ENCODE measurements around the gene HES4. TPM values are rescaled to one million over a fixed set of nuclear protein-coding genes. Genes with fewer than 3 reads are reported as not detected.

HES4 gene
- total RNA-seq, 1 donor from 2014 or later = 7.3 TPM

DNA sequence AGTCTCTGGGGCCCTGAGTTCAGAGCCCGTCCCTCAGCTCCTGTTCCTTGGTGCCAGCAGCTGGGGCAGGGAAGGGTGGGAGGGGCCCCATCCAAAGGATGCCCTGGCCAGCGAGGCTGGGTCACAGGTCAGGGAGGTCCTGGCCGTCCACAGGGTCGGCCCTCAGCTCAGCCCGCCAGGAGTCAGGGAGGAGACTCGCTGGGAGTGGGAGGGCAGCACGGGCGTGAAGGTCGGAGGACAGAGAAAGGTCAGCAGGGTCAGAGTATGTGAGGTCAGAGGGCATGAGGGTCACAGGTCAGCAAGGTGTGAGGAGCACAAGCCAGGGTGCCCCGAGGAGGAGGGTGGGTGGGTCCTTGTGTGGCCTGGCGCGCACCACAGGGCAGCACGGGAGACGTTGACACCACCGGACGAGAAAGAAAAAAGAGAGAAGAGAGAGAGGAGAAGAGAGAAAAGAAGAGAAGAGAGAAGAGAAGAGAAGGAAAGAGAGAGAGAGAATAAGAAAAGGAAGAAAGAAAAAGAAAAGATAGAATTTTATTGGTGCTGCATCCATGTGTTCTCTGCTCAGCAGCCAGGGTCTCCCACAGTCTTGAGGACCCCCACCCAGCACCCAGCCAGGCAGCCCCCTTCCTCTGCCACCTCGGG is 25.1 kb downstream of the HES4 start:
- Histone ChIP-seq H3K27me3 (ENCODE audit: control insufficient read depth in 3 of 3, insufficient read depth in 3 of 3, low read length in 3 of 3) (peaks cover 18 to 43% (median 31%) of the 10 kb centered on the region in 3 donors), H3K27ac (ENCODE audit: low read depth, low read length) (no peak overlapping the region), H3K4me3 (ENCODE audit: low read length in 3 of 3) (no peak overlapping the region), H3K36me3 (ENCODE audit: control insufficient read depth in 3 of 3, insufficient read depth in 3 of 3, low read length in 3 of 3) (peaks cover 3 to 18% (median 4%) of the 10 kb centered on the region in 3 donors), H3K4me1 (ENCODE audit: control insufficient read depth in 3 of 3, insufficient read depth in 3 of 3, low read length in 3 of 3) (peaks cover 15 to 53% (median 31%) of the 10 kb centered on the region in 3 donors), H3K9me3 (ENCODE audit: control insufficient read depth in 3 of 3, low read length in 3 of 3) (no peaks in the 10 kb centered on the region), H3K9ac (ENCODE audit: low read depth in 1 of 3, low read length in 3 of 3) (no peak overlapping the region)

- H3K4me1 ChIP-seq (ENCODE audit: control insufficient read depth in 3 of 3, insufficient read depth in 3 of 3, low read length in 3 of 3) = peaks cover 9 to 48% (median 31%) of the 10 kb centered on the region in 3 donors
- H3K4me3 ChIP-seq (ENCODE audit: low read length in 3 of 3) = no peak overlapping the region
- H3K9ac ChIP-seq (ENCODE audit: low read depth in 1 of 3, low read length in 3 of 3) = no peak overlapping the region
- H3K27ac ChIP-seq (ENCODE audit: low read depth, low read length) = no peak overlapping the region
- no peaks in the 10 kb centered on the region for H3K9me3 ChIP-seq (ENCODE audit: control insufficient read depth in 3 of 3, low read length in 3 of 3)
- H3K27me3 ChIP-seq (ENCODE audit: control insufficient read depth in 3 of 3, insufficient read depth in 3 of 3, low read length in 3 of 3) = peaks cover 24 to 49% (median 37%) of the 10 kb centered on the region in 3 donors
- peaks cover 0 to 13% (median 0%) of the 10 kb centered on the region in 3 donors for H3K36me3 ChIP-seq (ENCODE audit: control insufficient read depth in 3 of 3, insufficient read depth in 3 of 3, low read length in 3 of 3)
Measured at GRCh38 chr1:974293-974640, 25.6 kb downstream of the HES4 start.

DNA sequence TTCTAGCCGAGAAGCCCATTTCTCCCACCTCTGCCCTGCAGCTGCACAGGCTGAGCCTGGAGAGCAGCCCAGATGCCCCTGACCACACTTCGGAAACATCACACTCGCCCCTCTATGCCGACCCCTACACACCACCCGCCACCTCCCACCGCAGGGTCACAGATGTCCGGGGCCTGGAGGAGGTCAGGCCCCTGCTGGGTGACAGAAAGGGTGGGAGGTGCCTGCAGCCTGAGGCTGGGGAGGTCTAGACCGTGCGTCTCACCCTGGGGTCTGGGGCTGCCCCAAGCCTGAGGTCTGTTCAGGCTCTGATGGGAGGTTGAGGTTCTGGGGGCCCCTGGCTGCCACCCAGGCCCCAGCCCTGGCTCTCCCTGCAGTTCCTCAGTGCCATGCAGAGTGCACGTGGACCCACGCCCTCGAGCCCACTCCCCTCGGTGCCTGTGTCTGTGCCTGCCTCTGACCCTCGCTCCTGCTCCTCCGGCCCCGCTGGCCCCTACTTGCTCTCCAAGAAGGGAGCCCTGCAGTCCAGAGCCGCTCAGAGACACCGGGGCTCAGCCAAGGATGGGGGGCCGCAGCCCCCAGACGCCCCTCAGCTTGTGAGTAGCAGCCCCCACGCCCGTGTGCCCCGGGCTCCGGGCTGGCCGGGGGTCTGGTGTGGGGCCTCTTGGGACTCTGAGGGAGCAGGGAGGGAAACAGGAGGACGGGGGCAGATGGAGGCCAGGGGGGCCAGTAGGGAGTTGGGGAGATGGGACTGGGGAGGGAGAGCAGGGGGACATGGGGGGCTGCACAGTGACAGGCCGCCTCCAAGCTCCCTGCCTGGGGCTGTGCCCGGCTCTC is 26.2 kb downstream of the HES4 start:
- Histone ChIP-seq H3K4me1 (ENCODE audit: control insufficient read depth in 3 of 3, insufficient read depth in 3 of 3, low read length in 3 of 3) (peaks cover 5 to 42% (median 31%) of the 10 kb centered on the region in 3 donors), H3K27ac (ENCODE audit: low read depth, low read length) (no peak overlapping the region), H3K4me3 (ENCODE audit: low read length in 3 of 3) (no peak overlapping the region), H3K36me3 (ENCODE audit: control insufficient read depth in 3 of 3, insufficient read depth in 3 of 3, low read length in 3 of 3) (peaks cover 0 to 7% (median 0%) of the 10 kb centered on the region in 3 donors), H3K9me3 (ENCODE audit: control insufficient read depth in 3 of 3, low read length in 3 of 3) (no peaks in the 10 kb centered on the region), H3K27me3 (ENCODE audit: control insufficient read depth in 3 of 3, insufficient read depth in 3 of 3, low read length in 3 of 3) (peaks cover 30 to 51% (median 43%) of the 10 kb centered on the region in 3 donors), H3K9ac (ENCODE audit: low read depth in 1 of 3, low read length in 3 of 3) (peak overlapping the region; percentile 6 to 70 (median 43))

DNA sequence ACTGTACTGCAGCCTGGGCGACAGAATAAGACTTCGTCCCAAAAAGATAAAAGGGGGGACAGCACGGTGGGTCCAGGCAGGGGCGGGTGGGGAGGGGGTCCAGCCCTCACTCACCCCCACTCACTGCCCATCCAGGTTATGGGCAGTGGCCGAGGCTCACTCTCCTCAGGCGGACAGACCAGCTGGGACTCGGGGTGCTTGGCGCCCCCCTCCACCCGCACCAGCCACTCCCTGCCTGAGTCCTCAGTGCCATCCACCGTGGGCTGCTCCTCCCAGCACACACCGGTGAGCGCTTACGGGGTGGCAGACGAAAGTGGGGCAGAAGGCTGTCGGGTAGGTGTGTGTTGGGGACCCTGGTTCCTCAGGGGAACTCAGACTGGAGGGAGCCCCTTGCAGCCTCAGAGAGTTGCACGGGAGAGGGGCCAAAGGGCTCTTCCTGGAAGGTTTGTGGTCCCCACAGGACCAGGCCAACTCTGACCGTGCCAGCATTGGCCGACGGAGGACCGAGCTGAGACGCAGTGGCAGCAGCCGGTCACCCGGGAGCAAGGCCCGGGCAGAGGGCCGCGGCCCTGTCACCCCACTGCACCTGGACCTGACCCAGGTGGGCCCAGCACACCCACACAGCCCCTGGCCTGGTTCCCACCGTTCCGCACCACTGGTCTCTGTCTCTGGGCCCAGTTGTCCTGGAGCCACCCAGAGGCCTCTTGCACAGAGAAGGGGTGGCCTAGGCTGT is 27.0 kb downstream of the HES4 start:
- Histone ChIP-seq H3K9ac (ENCODE audit: low read depth in 1 of 3, low read length in 3 of 3) (peak overlapping the region; percentile 6 to 70 (median 43)), H3K36me3 (ENCODE audit: control insufficient read depth in 3 of 3, insufficient read depth in 3 of 3, low read length in 3 of 3) (no peaks in the 10 kb centered on the region), H3K9me3 (ENCODE audit: control insufficient read depth in 3 of 3, low read length in 3 of 3) (no peaks in the 10 kb centered on the region), H3K4me3 (ENCODE audit: low read length in 3 of 3) (peak overlapping the region in 1 of 3 donors; percentile 29), H3K27ac (ENCODE audit: low read depth, low read length) (no peak overlapping the region), H3K27me3 (ENCODE audit: control insufficient read depth in 3 of 3, insufficient read depth in 3 of 3, low read length in 3 of 3) (peaks cover 37 to 54% (median 51%) of the 10 kb centered on the region in 3 donors), H3K4me1 (ENCODE audit: control insufficient read depth in 3 of 3, insufficient read depth in 3 of 3, low read length in 3 of 3) (peaks cover 0 to 34% (median 30%) of the 10 kb centered on the region in 3 donors)

DNA sequence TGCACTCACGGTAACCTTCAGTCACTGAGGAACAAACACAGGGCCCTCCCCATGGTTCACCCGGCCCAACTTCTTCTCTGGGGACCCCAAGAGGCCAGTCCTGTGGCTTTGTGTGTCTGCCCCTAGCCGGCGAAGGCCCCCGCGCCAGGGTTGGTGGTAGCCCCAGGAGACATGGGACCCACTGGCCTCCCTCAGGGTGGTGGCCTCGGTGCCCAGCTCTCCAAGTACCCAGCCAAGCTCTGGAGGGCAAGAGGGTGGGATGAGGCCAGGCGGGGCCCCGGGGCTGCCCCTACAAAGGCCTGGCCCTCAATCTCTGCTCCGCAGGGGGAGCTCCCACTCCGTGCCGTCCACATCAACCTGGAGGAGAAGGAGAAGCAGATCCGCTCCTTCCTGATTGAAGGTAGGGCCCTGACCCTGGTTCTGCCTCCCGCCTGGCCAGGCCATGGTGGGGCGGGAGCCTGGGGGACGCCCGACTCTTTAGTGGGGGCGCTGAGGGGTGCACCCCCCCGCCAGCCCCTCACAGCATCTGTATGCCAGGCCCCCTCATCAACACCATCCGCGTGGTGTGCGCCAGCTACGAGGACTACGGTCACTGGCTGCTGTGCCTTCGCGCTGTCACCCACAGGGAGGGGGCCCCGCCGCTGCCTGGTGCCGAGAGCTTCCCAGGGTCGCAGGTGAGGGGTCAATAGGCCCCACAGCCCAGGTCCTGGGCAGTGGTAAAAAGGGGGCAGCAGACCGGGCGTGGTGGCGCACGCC is 28.0 kb downstream of the HES4 start:
- Histone ChIP-seq H3K9ac (ENCODE audit: low read depth in 1 of 3, low read length in 3 of 3) (peak overlapping the region in 1 of 3 donors; percentile 33), H3K27me3 (ENCODE audit: control insufficient read depth in 3 of 3, insufficient read depth in 3 of 3, low read length in 3 of 3) (peaks cover 45 to 63% (median 59%) of the 10 kb centered on the region in 3 donors), H3K9me3 (ENCODE audit: control insufficient read depth in 3 of 3, low read length in 3 of 3) (no peaks in the 10 kb centered on the region), H3K4me3 (ENCODE audit: low read length in 3 of 3) (no peak overlapping the region), H3K27ac (ENCODE audit: low read depth, low read length) (no peak overlapping the region), H3K4me1 (ENCODE audit: control insufficient read depth in 3 of 3, insufficient read depth in 3 of 3, low read length in 3 of 3) (peaks cover 2 to 41% (median 35%) of the 10 kb centered on the region in 3 donors), H3K36me3 (ENCODE audit: control insufficient read depth in 3 of 3, insufficient read depth in 3 of 3, low read length in 3 of 3) (no peaks in the 10 kb centered on the region)

GRCh38 chr1:970973-971730 is 28.7 kb downstream of the HES4 start:
- Histone ChIP-seq H3K9me3 (ENCODE audit: control insufficient read depth in 3 of 3, low read length in 3 of 3) (no peaks in the 10 kb centered on the region), H3K27me3 (ENCODE audit: control insufficient read depth in 3 of 3, insufficient read depth in 3 of 3, low read length in 3 of 3) (peaks cover 48 to 65% (median 61%) of the 10 kb centered on the region in 3 donors), H3K36me3 (ENCODE audit: control insufficient read depth in 3 of 3, insufficient read depth in 3 of 3, low read length in 3 of 3) (no peaks in the 10 kb centered on the region)

DNA sequence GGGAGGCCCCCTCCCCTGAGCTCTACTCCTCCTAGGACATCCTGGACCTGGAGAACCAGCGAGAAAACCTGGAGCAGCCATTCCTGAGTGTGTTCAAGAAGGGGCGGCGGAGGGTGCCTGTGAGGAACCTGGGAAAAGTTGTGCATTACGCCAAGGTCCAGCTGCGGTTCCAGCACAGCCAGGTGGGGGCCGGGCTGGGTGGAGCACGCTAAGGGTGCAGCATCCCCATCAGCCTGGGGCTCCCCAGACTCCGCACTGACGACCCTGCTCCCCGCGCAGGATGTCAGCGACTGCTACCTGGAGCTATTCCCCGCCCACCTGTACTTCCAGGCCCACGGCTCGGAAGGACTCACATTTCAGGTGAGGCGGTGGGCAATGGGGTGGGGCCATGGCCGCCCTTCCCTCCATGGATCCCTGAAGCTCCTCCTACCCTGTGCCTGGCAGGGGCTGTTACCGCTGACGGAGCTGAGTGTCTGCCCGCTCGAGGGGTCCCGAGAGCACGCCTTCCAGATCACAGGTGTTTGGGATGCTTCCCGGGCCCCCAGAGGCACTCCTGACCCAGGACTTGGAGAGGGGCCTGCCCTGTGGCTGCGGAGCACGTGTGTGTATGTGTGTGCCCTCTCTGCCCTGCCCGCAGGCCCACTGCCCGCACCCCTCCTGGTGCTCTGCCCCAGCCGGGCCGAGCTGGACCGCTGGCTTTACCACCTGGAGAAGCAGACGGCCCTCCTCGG is 29.5 kb downstream of the HES4 start:
- Histone ChIP-seq H3K27ac (ENCODE audit: low read depth, low read length) (no peak overlapping the region), H3K27me3 (ENCODE audit: control insufficient read depth in 3 of 3, insufficient read depth in 3 of 3, low read length in 3 of 3) (peaks cover 53 to 71% (median 56%) of the 10 kb centered on the region in 3 donors), H3K36me3 (ENCODE audit: control insufficient read depth in 3 of 3, insufficient read depth in 3 of 3, low read length in 3 of 3) (peaks cover 0 to 1% (median 0%) of the 10 kb centered on the region in 3 donors)

More at GRCh38 chr1:970973-971730, 28.7 kb downstream of the HES4 start:
- H3K27ac ChIP-seq (ENCODE audit: low read depth, low read length) = no peak overlapping the region
- H3K4me1 ChIP-seq (ENCODE audit: control insufficient read depth in 3 of 3, insufficient read depth in 3 of 3, low read length in 3 of 3) = peaks cover 6 to 47% (median 40%) of the 10 kb centered on the region in 3 donors
- H3K9ac ChIP-seq (ENCODE audit: low read depth in 1 of 3, low read length in 3 of 3) = peak overlapping the region in 1 of 3 donors; percentile 33
- H3K4me3 ChIP-seq (ENCODE audit: low read length in 3 of 3) = no peak overlapping the region

GRCh38 chr1:969260-969855 is 30.5 kb downstream of the HES4 start:
- H3K4me1 ChIP-seq (ENCODE audit: control insufficient read depth in 3 of 3, insufficient read depth in 3 of 3, low read length in 3 of 3) = peaks cover 7 to 47% (median 41%) of the 10 kb centered on the region in 3 donors
- no peak overlapping the region for H3K27ac ChIP-seq (ENCODE audit: low read depth, low read length)
- peaks cover 0 to 2% (median 0%) of the 10 kb centered on the region in 3 donors for H3K36me3 ChIP-seq (ENCODE audit: control insufficient read depth in 3 of 3, insufficient read depth in 3 of 3, low read length in 3 of 3)
- no peak overlapping the region for H3K9ac ChIP-seq (ENCODE audit: low read depth in 1 of 3, low read length in 3 of 3)
- no peak overlapping the region for H3K4me3 ChIP-seq (ENCODE audit: low read length in 3 of 3)
- peaks cover 53 to 70% (median 56%) of the 10 kb centered on the region in 3 donors for H3K27me3 ChIP-seq (ENCODE audit: control insufficient read depth in 3 of 3, insufficient read depth in 3 of 3, low read length in 3 of 3)
- no peaks in the 10 kb centered on the region for H3K9me3 ChIP-seq (ENCODE audit: control insufficient read depth in 3 of 3, low read length in 3 of 3)

More for the DNA sequence above, 29.5 kb downstream of the HES4 start:
- Histone ChIP-seq H3K4me3 (ENCODE audit: low read length in 3 of 3) (no peak overlapping the region), H3K9me3 (ENCODE audit: control insufficient read depth in 3 of 3, low read length in 3 of 3) (no peaks in the 10 kb centered on the region), H3K9ac (ENCODE audit: low read depth in 1 of 3, low read length in 3 of 3) (no peak overlapping the region), H3K4me1 (ENCODE audit: control insufficient read depth in 3 of 3, insufficient read depth in 3 of 3, low read length in 3 of 3) (peaks cover 7 to 47% (median 41%) of the 10 kb centered on the region in 3 donors)

Measured in skeletal muscle tissue (tissue), 4 donors.